AG04450 (cell line): ENCODE results near the gene COL6A2. TPM values are rescaled to one million over a fixed set of nuclear protein-coding genes. Genes with fewer than 3 reads are reported as not detected.

Source experiments
- CTCF ChIA-PET: fragments of 300-600, 350-600 bp; formaldehyde crosslinking; extraction: SDS; loops from one replicate; lab custom pipeline; 2022; ENCODE audit warnings: antibody characterized with exemption, inconsistent platforms; lab: Charles Lee
- POLR2A ChIA-PET: fragments of 350-600 bp; formaldehyde crosslinking; extraction: SDS; loops from one replicate; lab custom pipeline; 2021; ENCODE audit warnings: antibody characterized with exemption, inconsistent platforms; lab: Yijun Ruan, JAX
- DNase-seq: peaks from one replicate; pipeline ENCODE4 v3.0.0-alpha.2; 2011; ENCODE audit warnings: low read depth, low spot score
- H3K27ac ChIP-seq: one replicate; pipeline ENCODE4 v1.5.1; 2012; ENCODE audit warnings: low read depth, low read length, control low read depth
- H3K27me3 ChIP-seq: one replicate; pipeline ENCODE4 v1.6.0; 2012; ENCODE audit warnings: low read length; ENCODE audit not compliant: control insufficient read depth, insufficient read depth
- H3K4me3 ChIP-seq: 2 replicates; pipeline ENCODE4 v1.5.1; 2011; ENCODE audit warnings: mild to moderate bottlenecking, low read depth, low read length, control low read depth
- H3K9me3 ChIP-seq: 2 replicates; pipeline ENCODE4 v1.5.1; 2012; ENCODE audit warnings: low read length; ENCODE audit not compliant: control insufficient read depth, insufficient read depth
- CTCF ChIP-seq: IDR thresholded peaks from 2 replicates; pipeline ENCODE4 v1.5.1; 2011; ENCODE audit warnings: low read depth, low read length, control low read depth, inconsistent platforms
- polyA plus RNA-seq: library from polyadenylated mRNA; depleted of rRNA; stranded (reverse); fragments of >200 nt; gene quantifications from 2 replicates; pipeline ENCODE4 v1.2.3, GENCODE V29; 2011

COL6A2 gene
- polyA plus RNA-seq, 1 experiment: 454 TPM

GRCh38 chr21:46150491-46151121 is 52.7 kb downstream of the COL6A2 start:
- ChIA-PET POLR2A (no interaction called here), CTCF (no interaction called here)
- no peak for TF ChIP-seq CTCF
- H3K27ac ChIP-seq: no peak overlapping the region
- no peaks in the 10 kb centered on the region for H3K27me3 ChIP-seq
- H3K4me3 ChIP-seq: no peak overlapping the region
- no peaks in the 10 kb centered on the region; the same call in 1 of the 2 replicates for H3K9me3 ChIP-seq
- no peak for DNase-seq

DNA sequence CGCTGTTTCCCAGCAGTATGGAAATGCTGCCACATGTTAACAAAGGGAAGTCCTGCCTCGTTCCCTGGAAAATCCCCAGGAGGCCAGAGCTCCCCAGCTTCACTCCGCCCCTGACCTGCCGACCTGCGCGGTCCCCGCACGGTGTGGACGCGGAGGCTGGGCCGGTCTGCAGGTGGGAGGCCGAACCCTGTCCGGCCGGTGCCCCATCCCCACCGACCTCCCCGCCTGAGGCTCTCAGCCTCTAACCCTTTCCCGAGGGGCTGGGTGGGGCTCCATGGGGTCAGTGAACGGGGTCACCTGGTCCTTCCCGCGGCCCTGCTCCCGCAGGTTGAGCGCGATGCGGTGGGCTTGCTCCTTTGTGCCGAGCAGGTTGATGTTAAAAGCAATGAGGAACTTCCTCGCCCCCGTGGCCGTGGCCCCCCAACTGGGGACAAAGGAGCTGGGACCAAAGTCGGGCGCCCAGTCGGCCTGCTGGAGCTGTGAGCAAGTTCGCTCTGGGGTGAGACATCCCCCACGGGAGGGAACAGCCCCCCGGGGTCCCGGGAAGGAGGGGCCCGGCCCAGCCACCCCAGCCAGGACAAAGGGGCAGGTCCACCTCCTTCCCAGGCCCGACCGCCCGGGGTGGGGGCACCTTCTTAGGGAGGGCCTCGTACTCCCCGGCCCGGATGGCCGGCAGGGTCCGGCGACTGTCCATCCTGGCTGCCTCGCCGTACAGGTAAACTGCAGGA is 53.5 kb downstream of the COL6A2 start:
- Histone ChIP-seq H3K27ac (no peak overlapping the region), H3K27me3 (no peaks in the 10 kb centered on the region), H3K4me3 (no peak overlapping the region), H3K9me3 (no peaks in the 10 kb centered on the region; the same call in 1 of the 2 replicates)
- DNase-seq: no peak
- no peak for TF ChIP-seq CTCF
- ChIA-PET CTCF (interaction anchor here (0.5 kb wide), 1 partner anchor 178 kb away, joined by 3 read pairs; no protein-coding TSS in a partner anchor), POLR2A (no interaction called here)

DNA sequence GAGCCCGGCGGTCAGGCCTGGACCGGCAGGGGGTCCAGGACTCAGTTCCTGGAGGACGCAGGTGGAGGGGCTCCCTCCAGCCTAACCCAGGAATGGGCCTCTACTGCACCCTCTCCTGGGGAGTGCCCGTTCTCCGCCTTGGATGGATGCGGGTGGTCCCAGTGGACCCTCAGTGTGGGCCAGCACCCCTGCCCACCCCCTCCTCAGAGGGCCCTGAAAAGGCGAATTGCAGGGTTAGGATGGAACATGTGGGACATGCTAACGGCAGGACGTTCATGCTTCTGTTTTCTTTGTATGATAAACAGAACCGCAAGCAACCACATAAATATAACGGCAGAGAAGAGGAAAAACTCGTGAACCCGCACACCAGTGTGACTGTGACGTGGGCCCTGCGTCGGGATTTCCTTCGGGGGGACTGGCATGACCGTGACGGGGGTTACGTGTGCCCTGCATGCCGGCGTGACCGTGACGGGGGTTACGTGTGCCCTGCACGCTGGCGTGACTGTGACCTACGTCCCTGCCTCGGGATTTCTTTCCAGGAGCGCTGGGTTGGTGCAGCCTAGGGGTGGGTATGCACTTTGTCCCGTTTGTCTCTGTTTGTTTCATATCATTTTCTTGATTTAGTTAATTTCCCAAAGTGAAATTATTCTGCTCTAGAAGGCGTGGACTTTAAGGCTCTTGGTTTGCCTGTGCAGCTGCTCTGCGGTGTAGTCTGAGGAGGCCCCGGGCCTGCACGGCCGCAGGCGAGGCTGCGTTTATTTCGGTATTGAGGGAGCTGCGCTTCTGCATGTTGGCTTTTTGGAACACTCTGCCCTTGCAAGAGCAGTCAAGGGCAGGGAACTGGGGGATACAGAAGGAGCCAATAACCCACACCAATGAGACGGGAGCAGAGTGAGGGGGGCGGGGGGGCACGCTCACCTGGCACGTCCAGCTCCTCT is 54.3 kb downstream of the COL6A2 start:
- no peak overlapping the region for H3K4me3 ChIP-seq
- H3K9me3 ChIP-seq: no peaks in the 10 kb centered on the region; the same call in 1 of the 2 replicates
- TF ChIP-seq CTCF: no peak
- CTCF ChIA-PET: interaction anchor here (1.1 to 2.6 kb wide), 12 partner anchors 9 to 174 kb away, joined by 3 to 31 read pairs (median 5); a partner anchor contains a TSS
- H3K27ac ChIP-seq: no peak overlapping the region
- POLR2A ChIA-PET: no interaction called here
- DNase-seq: no peak
- no peaks in the 10 kb centered on the region for H3K27me3 ChIP-seq

DNA sequence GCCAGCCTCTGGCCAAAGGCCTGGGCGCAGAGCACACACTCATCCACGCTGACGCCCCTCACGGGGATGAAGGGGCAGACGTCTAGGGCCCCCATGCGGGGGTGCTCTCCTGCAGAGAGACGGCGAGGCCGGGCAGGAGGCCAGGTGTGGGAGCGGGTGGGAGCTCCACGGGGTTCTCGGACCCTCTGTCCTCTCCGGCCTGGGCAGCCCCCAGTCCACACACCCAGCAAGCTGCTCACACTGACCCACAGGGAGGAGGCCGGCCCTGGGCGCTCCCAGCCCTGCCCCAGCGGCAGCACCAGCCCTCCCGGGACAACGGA is 55.0 kb downstream of the COL6A2 start:
- Histone ChIP-seq H3K27me3 (no peaks in the 10 kb centered on the region), H3K27ac (no peak overlapping the region), H3K4me3 (no peak overlapping the region), H3K9me3 (no peaks in the 10 kb centered on the region; the same call in 1 of the 2 replicates)
- CTCF ChIA-PET: interaction anchor here (0.6 to 2.6 kb wide), 15 partner anchors 10 to 482 kb away, joined by 3 to 31 read pairs (median 4); a partner anchor contains a TSS
- no peak for TF ChIP-seq CTCF
- no peak for DNase-seq
- POLR2A ChIA-PET: interaction anchor here (1.0 kb wide), 1 partner anchor 133 kb away, joined by 3 read pairs; the partner anchor contains the start of genes MCM3AP and YBEY
